ENCODE data around the gene RHBDD1.

Gene RHBDD1

DNA sequence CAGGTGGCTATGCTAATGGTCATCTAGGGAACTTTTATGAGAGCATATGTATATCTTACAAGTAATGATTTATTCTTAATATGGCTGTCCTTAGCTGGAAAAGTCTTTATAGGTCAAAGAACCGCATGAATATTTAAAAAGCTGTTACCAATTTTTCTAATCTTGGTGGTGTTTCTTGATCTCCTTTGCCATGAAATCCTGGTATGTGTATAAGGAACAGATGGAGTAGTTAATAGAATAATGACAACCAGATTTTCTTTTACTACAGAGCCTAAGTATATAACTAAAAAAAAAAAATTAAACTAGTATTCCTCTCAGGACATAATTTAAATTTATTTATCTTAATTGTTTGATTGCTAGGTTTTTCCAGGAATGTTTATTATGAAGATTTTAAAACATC, 74.5 kb downstream of the RHBDD1 start:
- Histone ChIP-seq H3K27ac (ENCODE audit: insufficient read depth, low read depth, low read length, poor library complexity, severe bottlenecking) (no peak overlapping the region), H3K27me3 (ENCODE audit: control insufficient read depth, insufficient read depth, low read length, poor library complexity, severe bottlenecking) (no peaks in the 10 kb centered on the region), H3K9me3 (ENCODE audit: control insufficient read depth, low read length) (no peaks in the 10 kb centered on the region), H3K4me3 (ENCODE audit: insufficient read depth, low read depth, low read length) (no peak overlapping the region), H3K4me1 (ENCODE audit: control insufficient read depth, insufficient read depth, low read length) (no peaks in the 10 kb centered on the region), H3K36me3 (ENCODE audit: control insufficient read depth, insufficient read depth, low read length) (no peaks in the 10 kb centered on the region)
- 0 to 17% methylated on average over 1 of the region's 1 CpG for WGBS, 2 experiments

DNA sequence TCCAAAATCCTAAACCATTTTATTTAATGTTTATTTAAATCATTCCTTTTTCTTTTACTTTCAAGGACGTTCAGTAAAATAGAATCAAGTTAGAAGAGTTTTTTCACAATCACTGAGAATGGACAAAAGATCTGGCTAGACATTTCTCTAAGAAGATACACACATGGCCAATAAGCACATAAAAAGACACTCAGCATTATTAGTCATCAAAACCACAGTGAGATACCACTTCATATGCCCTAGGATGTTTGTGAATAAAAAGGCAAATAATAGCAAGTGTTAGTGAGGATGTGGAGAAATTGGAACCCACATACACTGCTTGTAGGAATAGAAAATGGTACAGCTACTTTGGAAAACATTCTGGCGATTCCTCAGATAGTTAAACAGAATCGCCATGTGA, 76.1 kb downstream of the RHBDD1 start:
- H3K27ac ChIP-seq (ENCODE audit: insufficient read depth, low read depth, low read length, poor library complexity, severe bottlenecking): no peak overlapping the region
- H3K4me3 ChIP-seq (ENCODE audit: insufficient read depth, low read depth, low read length): no peak overlapping the region
- H3K27me3 ChIP-seq (ENCODE audit: control insufficient read depth, insufficient read depth, low read length, poor library complexity, severe bottlenecking): no peaks in the 10 kb centered on the region
- H3K36me3 ChIP-seq (ENCODE audit: control insufficient read depth, insufficient read depth, low read length): no peaks in the 10 kb centered on the region
- WGBS, 2 experiments: 97 to 99% methylated on average over 3 of the region's 3 CpGs
- H3K4me1 ChIP-seq (ENCODE audit: control insufficient read depth, insufficient read depth, low read length): no peaks in the 10 kb centered on the region
- no peaks in the 10 kb centered on the region for H3K9me3 ChIP-seq (ENCODE audit: control insufficient read depth, low read length)

DNA sequence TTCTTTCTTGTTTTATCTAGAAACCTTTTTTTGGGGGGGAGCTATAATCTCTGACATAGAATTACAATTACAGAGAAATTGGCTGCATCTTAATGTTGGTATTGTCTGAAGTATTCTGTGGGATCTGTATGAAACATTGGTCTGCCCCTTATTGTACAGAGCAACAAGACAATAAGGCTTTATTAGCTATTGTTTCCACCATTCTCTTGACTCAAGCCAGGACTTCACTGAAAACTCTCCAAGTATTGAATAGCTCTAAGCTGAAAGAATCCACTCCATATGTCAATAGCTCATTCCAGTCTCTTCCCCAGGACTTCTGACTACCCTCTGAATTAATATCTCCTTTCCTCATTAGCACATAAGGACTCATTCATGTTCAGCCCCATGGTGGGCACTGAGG, 77.8 kb downstream of the RHBDD1 start:
- Histone ChIP-seq H3K4me1 (ENCODE audit: control insufficient read depth, insufficient read depth, low read length) (no peaks in the 10 kb centered on the region), H3K27me3 (ENCODE audit: control insufficient read depth, insufficient read depth, low read length, poor library complexity, severe bottlenecking) (no peaks in the 10 kb centered on the region), H3K27ac (ENCODE audit: insufficient read depth, low read depth, low read length, poor library complexity, severe bottlenecking) (no peak overlapping the region), H3K36me3 (ENCODE audit: control insufficient read depth, insufficient read depth, low read length) (no peaks in the 10 kb centered on the region), H3K4me3 (ENCODE audit: insufficient read depth, low read depth, low read length) (no peak overlapping the region), H3K9me3 (ENCODE audit: control insufficient read depth, low read length) (no peaks in the 10 kb centered on the region)

DNA sequence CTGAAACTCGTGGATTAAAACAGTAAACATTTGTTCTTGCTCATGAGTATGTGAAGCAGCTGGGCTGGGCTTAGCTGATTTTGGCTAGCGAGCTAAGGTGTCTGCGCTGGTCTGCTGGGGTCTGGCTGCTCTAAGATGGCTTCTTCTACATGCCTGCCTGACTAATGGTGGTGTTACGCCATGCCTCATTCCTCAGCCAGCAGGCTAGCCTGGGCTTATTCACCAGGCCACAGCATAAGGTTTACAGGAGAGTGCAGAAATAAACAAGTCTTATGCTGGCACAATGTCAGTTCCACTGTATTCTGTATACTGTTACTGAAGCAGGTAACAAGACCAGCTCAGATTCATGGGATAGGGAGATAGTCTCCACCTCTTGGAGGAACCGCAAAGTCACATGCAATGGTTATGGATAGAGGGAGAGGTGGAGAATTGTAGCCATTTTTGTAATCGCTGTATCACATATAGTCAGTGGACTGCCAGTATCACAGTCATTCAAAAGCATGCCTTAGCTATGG, 80.0 kb downstream of the RHBDD1 start:
- Histone ChIP-seq H3K9me3 (ENCODE audit: control insufficient read depth, low read length) (no peaks in the 10 kb centered on the region), H3K4me3 (ENCODE audit: insufficient read depth, low read depth, low read length) (no peak overlapping the region), H3K27ac (ENCODE audit: insufficient read depth, low read depth, low read length, poor library complexity, severe bottlenecking) (no peak overlapping the region), H3K36me3 (ENCODE audit: control insufficient read depth, insufficient read depth, low read length) (no peaks in the 10 kb centered on the region), H3K4me1 (ENCODE audit: control insufficient read depth, insufficient read depth, low read length) (no peaks in the 10 kb centered on the region), H3K27me3 (ENCODE audit: control insufficient read depth, insufficient read depth, low read length, poor library complexity, severe bottlenecking) (no peaks in the 10 kb centered on the region)
- 95 to 96% methylated on average over 5 of the region's 6 CpGs for WGBS, 2 experiments

DNA sequence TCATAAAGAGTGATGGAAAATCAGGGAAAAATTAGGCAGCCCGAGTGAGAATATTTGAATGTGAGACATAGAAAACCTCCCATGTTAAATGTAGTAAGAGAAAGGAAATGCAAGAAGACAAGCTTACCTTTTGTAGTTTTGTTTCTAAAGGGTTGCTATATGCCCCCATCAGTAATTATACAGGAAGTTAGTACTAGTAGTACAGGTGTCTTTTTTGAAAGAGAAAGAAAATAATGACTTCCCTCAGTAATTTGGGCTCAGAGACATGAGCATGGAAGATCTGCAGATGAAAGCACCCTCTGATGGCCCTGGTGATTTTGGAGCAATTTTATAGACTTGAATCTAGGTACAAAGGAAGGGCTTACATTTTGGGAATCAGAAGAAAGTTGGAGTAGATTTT, 80.8 kb downstream of the RHBDD1 start:
- WGBS, 2 experiments: 92 to 100% methylated on average over 1 of the region's 1 CpG
- Histone ChIP-seq H3K27ac (ENCODE audit: insufficient read depth, low read depth, low read length, poor library complexity, severe bottlenecking) (no peak overlapping the region), H3K27me3 (ENCODE audit: control insufficient read depth, insufficient read depth, low read length, poor library complexity, severe bottlenecking) (no peaks in the 10 kb centered on the region), H3K36me3 (ENCODE audit: control insufficient read depth, insufficient read depth, low read length) (no peaks in the 10 kb centered on the region), H3K4me3 (ENCODE audit: insufficient read depth, low read depth, low read length) (no peak overlapping the region), H3K4me1 (ENCODE audit: control insufficient read depth, insufficient read depth, low read length) (no peaks in the 10 kb centered on the region), H3K9me3 (ENCODE audit: control insufficient read depth, low read length) (no peaks in the 10 kb centered on the region)

DNA sequence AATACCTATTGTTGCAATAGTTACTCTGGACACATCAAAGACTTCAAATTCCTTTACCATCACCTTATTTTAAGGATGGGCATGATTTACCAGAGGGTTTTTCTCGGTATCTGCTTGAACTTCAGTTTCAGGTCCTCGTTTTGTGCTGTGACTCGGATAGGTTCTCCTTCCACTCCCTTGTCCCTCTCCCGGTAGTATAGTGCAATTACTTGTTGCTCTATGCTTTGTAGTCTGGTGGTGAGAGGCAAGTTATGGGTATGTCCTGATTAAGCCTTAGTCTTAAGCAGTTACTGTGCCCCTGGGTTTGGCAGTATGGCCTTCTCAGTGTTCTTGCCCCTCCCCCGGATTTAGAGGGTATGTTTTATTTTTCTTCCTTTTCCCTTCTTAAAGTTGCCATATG, 96.6 kb downstream of the RHBDD1 start:
- Histone ChIP-seq H3K4me1 (ENCODE audit: control insufficient read depth, insufficient read depth, low read length) (no peaks in the 10 kb centered on the region), H3K4me3 (ENCODE audit: insufficient read depth, low read depth, low read length) (no peak overlapping the region), H3K27me3 (ENCODE audit: control insufficient read depth, insufficient read depth, low read length, poor library complexity, severe bottlenecking) (no peaks in the 10 kb centered on the region), H3K27ac (ENCODE audit: insufficient read depth, low read depth, low read length, poor library complexity, severe bottlenecking) (no peak overlapping the region), H3K9me3 (ENCODE audit: control insufficient read depth, low read length) (no peaks in the 10 kb centered on the region), H3K36me3 (ENCODE audit: control insufficient read depth, insufficient read depth, low read length) (no peaks in the 10 kb centered on the region)
- WGBS, 2 experiments: 96 to 98% methylated on average over 4 to 5 of the region's 5 CpGs

DNA sequence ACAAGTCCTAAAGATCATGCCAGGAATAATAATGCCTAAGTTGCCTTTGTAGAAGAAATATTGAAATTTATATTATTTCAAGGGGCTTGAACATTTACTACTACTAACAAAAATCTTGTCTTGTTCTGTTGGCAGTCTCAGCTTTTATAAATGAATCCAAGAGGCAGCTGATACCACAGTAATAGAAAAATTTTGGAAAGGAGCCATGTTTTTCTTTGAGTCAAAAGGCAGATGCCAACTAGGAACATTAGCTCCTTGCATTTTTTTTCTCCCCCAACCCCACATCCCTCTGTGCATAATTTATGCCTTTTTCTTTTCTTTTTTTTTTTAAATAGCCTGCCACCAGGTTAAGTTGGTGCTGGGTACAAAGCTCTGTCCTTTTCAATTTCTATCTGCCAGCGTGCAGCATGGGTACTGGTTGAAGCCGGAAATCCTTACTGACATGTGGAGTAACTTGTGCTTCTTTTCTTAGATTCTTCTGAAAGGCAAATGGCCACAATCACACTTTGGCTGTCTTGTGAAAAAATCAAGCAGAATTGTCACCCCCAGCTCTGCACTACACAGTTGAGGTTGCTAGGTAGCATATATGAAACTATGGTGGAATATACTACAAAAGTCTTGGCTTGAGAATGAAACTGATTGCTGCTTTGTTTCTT, 98.8 kb downstream of the RHBDD1 start:
- H3K9me3 ChIP-seq (ENCODE audit: control insufficient read depth, low read length): no peaks in the 10 kb centered on the region
- H3K4me3 ChIP-seq (ENCODE audit: insufficient read depth, low read depth, low read length): no peak overlapping the region
- no peaks in the 10 kb centered on the region for H3K4me1 ChIP-seq (ENCODE audit: control insufficient read depth, insufficient read depth, low read length)
- H3K27me3 ChIP-seq (ENCODE audit: control insufficient read depth, insufficient read depth, low read length, poor library complexity, severe bottlenecking): no peaks in the 10 kb centered on the region
- 81 to 90% methylated on average over 2 of the region's 2 CpGs for WGBS, 2 experiments
- no peaks in the 10 kb centered on the region for H3K36me3 ChIP-seq (ENCODE audit: control insufficient read depth, insufficient read depth, low read length)
- H3K27ac ChIP-seq (ENCODE audit: insufficient read depth, low read depth, low read length, poor library complexity, severe bottlenecking): no peak overlapping the region

DNA sequence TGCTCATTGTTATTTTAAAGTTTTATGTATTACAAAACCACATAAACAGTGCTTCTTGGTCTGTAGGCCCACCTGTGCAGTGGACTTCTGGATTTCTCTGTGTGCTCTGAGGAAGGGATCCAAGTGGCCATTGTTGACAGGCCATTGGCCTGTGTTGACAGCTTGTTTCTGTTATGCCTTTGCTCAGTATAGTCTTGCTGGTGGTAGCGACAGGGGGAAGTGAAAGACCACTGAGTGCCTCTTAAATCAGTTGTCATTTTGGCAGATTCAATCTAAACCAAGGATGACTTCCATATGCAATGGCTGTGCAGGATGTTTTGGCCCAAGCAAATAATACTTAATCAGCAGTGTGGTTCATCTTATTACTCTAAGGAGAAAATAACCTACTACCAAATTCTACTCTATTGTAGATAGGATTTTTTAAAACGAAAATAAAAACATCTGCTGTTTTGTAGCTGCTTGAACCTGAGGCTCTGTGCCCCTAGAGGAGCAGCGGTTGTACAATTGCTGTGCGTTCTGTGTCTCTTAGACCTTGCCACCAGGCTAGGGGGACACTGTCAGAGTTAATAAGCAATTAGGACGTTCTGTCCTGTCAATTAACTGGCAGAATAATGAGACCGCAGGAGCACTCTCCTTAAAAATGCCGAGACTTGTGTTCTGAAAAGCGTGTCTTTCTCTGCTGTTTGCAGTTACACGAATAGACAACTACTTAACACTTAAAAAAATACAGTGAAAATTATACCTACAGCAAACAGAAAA, 108.2 kb downstream of the RHBDD1 start:
- no peaks in the 10 kb centered on the region for H3K27me3 ChIP-seq (ENCODE audit: control insufficient read depth, insufficient read depth, low read length, poor library complexity, severe bottlenecking)

DNA sequence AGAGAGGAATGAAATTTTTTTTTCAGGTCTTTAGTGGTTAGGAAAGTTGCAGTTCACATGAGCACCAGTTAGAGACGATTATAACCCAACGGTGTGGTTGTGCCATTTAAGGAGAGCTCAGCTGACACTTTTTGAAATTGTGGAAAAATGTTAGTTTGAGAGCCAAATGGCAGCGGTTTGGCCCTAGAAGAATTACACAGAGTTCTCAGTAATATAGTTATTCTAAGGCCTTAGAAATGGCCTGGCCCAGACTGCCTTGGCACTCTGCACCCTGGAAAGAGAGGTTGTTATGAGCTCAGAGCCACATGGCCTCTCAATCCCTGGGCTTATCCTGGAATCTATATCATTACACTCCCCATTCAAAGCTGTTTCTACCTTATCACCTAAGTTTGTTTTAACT, 117.4 kb downstream of the RHBDD1 start:
- no peaks in the 10 kb centered on the region for H3K27me3 ChIP-seq (ENCODE audit: control insufficient read depth, insufficient read depth, low read length, poor library complexity, severe bottlenecking)
- 91 to 96% methylated on average over 3 of the region's 3 CpGs for WGBS, 2 experiments
- no peaks in the 10 kb centered on the region for H3K4me1 ChIP-seq (ENCODE audit: control insufficient read depth, insufficient read depth, low read length)

More for the DNA sequence above, 108.2 kb downstream of the RHBDD1 start:
- 89 to 90% methylated on average over 9 of the region's 9 CpGs for WGBS, 2 experiments
- Histone ChIP-seq H3K9me3 (ENCODE audit: control insufficient read depth, low read length) (no peaks in the 10 kb centered on the region), H3K4me3 (ENCODE audit: insufficient read depth, low read depth, low read length) (no peak overlapping the region), H3K27ac (ENCODE audit: insufficient read depth, low read depth, low read length, poor library complexity, severe bottlenecking) (no peak overlapping the region), H3K36me3 (ENCODE audit: control insufficient read depth, insufficient read depth, low read length) (no peaks in the 10 kb centered on the region), H3K4me1 (ENCODE audit: control insufficient read depth, insufficient read depth, low read length) (no peaks in the 10 kb centered on the region)

DNA sequence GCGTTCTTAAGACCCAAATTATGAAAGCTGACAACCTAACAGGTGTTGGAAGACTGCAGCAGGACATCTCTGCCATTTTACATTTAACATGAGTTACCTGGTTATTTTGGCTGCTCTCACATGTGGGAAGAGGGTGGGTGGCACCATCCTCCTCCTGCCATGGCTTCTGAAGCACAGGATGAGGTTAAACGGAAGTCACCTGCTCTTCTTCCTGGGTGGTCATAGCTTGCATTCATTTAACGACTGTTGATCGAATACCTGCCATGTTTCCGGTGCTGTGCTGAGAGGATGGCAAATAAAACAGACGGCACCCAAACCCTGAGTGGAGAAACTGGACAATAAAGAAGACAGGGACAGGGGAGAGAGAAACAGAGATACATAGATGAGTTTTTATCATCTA, 118.0 kb downstream of the RHBDD1 start:
- H3K27ac ChIP-seq (ENCODE audit: insufficient read depth, low read depth, low read length, poor library complexity, severe bottlenecking): no peak overlapping the region
- H3K36me3 ChIP-seq (ENCODE audit: control insufficient read depth, insufficient read depth, low read length): no peaks in the 10 kb centered on the region
- H3K9me3 ChIP-seq (ENCODE audit: control insufficient read depth, low read length): no peaks in the 10 kb centered on the region
- 92 to 94% methylated on average over 6 of the region's 6 CpGs for WGBS, 2 experiments
- H3K27me3 ChIP-seq (ENCODE audit: control insufficient read depth, insufficient read depth, low read length, poor library complexity, severe bottlenecking): no peaks in the 10 kb centered on the region
- no peak overlapping the region for H3K4me3 ChIP-seq (ENCODE audit: insufficient read depth, low read depth, low read length)
- no peaks in the 10 kb centered on the region for H3K4me1 ChIP-seq (ENCODE audit: control insufficient read depth, insufficient read depth, low read length)

More for the DNA sequence above, 117.4 kb downstream of the RHBDD1 start:
- H3K9me3 ChIP-seq (ENCODE audit: control insufficient read depth, low read length): no peaks in the 10 kb centered on the region
- no peak overlapping the region for H3K4me3 ChIP-seq (ENCODE audit: insufficient read depth, low read depth, low read length)
- H3K27ac ChIP-seq (ENCODE audit: insufficient read depth, low read depth, low read length, poor library complexity, severe bottlenecking): no peak overlapping the region
- no peaks in the 10 kb centered on the region for H3K36me3 ChIP-seq (ENCODE audit: control insufficient read depth, insufficient read depth, low read length)
